ENCODE data around the gene HSPH1. TPM values are rescaled to one million over a fixed set of nuclear protein-coding genes. Genes with fewer than 3 reads are reported as not detected.

HSPH1 gene
- total and polyA plus RNA-seq, 2 of the 13 experiments (the other 11 are each of a cell fraction or from before 2014, with no cell fraction given), result 13.0 to 62.9 TPM

DNA sequence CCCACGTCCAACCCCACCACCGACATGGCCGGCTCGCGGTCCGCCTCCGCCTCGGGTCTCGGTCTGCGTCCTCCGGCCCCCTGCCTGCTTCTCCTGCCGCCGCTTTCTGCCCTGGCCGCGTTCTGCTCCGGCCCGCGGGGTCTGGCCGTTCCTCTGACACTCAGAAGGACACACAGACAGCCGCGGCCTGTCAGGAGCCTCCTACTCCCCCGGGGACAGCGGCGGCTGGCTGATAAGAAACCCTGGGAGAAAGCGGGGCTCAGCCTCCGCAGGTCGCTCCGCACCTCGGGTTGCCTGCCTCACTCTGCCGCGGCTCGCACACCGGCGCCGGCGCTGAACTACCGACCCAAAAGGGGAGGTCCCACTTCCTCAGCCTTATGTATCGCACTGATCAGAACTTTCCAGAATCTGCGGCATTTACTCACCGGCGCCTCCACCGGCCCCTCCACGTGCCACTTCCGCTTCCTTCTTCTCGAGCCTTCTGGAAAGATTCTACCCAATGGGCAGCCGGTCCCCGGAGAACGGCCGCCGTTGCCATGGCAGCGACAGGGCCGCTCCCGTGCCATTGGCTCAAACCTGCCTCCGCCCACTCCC, at the start of gene HSPH1 (continued):
- no peak for TF ChIP-seq ZNF318 (CRISPR knock-in tag; IDR thresholded peaks at IDR 0.05)
- TF ChIP-seq GLI4 (CRISPR knock-in tag; IDR thresholded peaks at IDR 0.05; ENCODE audit: borderline replicate concordance), result no peak
- TF ChIP-seq MAF1 (CRISPR knock-in tag; IDR thresholded peaks at IDR 0.05; ENCODE audit: borderline replicate concordance), result no peak
- TF ChIP-seq ZBTB42 (CRISPR knock-in tag; IDR thresholded peaks at IDR 0.05), result peak; percentile 83
- TF ChIP-seq NFE2L1 (CRISPR knock-in tag; IDR thresholded peaks at IDR 0.05; ENCODE audit: borderline replicate concordance), result no peak
- peak; percentile 70 for TF ChIP-seq KLF15 (CRISPR knock-in tag; IDR thresholded peaks at IDR 0.05; ENCODE audit: borderline replicate concordance)
- peak; percentile 71 for TF ChIP-seq NFAT5 (CRISPR knock-in tag; IDR thresholded peaks at IDR 0.05)
- TF ChIP-seq AHR (CRISPR knock-in tag; IDR thresholded peaks at IDR 0.05), result no peak
- peak; percentile 96 for TF ChIP-seq GABPB1 (CRISPR knock-in tag; IDR thresholded peaks at IDR 0.05)
- 0 out of 2 replicates have a peak, but pooled peaks have one; percentile 38 for TF ChIP-seq FOXP4 (CRISPR knock-in tag; IDR thresholded peaks at IDR 0.05)
- TF ChIP-seq, protein P1, sequence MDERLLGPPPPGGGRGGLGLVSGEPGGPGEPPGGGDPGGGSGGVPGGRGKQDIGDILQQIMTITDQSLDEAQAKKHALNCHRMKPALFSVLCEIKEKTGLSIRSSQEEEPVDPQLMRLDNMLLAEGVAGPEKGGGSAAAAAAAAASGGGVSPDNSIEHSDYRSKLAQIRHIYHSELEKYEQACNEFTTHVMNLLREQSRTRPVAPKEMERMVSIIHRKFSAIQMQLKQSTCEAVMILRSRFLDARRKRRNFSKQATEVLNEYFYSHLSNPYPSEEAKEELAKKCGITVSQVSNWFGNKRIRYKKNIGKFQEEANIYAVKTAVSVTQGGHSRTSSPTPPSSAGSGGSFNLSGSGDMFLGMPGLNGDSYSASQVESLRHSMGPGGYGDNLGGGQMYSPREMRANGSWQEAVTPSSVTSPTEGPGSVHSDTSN (CRISPR knock-in tag; IDR thresholded peaks at IDR 0.05), result no peak
- no peak for TF ChIP-seq ZNF136 (CRISPR knock-in tag; IDR thresholded peaks at IDR 0.05; ENCODE audit: low read depth)

All from HepG2 (cell line).